ENCODE data around the gene RAX.

DNA sequence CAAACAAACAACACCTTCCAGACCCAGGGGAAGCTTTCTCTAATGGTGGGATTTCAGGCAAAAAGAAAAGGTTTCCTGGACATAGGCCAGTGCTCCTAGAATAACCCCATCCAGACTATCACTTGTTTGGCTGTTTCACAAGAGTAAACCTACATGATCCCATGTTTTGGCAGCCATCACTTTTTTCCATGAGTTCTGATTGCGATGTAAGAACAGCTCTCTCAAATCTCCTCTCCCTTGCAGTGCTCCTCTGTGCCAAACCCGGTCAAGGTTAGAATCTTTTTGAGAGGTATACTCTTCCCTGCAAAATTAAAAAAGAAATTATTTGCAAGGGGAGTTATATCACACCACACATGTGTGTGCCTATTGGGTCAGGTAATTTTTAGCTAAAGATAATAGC is 41.4 kb downstream of the RAX start:
- no peak for TF ChIP-seq EZH2 (IDR thresholded peaks at IDR 0.05; ENCODE audit: borderline replicate concordance, insufficient read depth, low read depth, low read length, poor library complexity, severe bottlenecking)
- TF ChIP-seq, protein P1, sequence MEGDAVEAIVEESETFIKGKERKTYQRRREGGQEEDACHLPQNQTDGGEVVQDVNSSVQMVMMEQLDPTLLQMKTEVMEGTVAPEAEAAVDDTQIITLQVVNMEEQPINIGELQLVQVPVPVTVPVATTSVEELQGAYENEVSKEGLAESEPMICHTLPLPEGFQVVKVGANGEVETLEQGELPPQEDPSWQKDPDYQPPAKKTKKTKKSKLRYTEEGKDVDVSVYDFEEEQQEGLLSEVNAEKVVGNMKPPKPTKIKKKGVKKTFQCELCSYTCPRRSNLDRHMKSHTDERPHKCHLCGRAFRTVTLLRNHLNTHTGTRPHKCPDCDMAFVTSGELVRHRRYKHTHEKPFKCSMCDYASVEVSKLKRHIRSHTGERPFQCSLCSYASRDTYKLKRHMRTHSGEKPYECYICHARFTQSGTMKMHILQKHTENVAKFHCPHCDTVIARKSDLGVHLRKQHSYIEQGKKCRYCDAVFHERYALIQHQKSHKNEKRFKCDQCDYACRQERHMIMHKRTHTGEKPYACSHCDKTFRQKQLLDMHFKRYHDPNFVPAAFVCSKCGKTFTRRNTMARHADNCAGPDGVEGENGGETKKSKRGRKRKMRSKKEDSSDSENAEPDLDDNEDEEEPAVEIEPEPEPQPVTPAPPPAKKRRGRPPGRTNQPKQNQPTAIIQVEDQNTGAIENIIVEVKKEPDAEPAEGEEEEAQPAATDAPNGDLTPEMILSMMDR (IDR thresholded peaks at IDR 0.05) = no peak
